GM19324 (cell line): ENCODE data around the gene CDKN2C.

Experiments
- ATAC-seq: cut with Tn5 transposase; IDR thresholded peaks from one replicate; pipeline ENCODE4 v1.9.1; 2021; ENCODE audit warnings: mild to moderate bottlenecking, moderate library complexity; ENCODE audit not compliant: unreplicated experiment, low FRiP score

Gene CDKN2C

DNA sequence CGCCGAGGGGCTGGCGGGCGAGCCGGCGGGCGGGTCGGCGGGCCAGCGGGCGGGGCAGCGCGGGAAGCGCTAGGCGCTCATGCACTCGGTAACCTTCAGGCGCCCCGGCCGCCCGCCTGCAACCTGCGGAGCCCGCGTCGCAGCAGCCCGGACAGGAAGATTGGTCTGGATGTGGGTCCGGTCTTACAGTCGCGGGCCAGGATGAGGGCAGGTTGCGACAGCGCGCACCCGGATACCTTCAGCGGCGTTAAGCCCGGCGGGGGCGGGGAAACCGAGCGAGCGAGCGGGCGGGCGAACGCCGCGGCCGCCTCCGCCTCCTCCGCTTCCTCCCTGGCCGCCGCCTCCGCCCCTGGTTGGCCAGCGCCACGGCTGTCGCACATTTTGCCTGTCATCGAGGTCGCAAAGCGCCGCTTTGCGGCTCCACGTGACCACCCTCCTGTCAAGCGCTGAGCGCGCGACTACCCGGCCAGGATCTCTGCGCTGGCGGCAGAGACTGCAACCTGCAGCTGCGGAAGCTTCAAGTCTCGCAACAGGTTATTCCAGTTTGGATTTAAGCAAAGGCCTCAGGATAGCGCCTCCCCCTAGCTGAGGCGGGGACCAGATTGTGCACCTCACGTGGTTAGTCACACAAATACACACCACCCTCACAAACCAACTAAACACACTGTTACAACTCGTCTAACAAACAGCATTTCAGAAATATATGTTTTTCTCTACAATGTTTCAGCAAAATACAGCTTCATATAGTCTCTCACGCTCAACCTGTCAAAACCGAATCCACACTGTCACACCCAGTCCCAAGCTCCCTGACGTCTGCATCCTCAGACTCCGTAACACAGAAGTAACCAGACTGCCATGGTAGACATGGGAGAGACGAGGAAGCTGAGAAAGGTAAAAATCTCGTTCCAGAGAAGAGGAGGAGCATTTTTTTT is 9.9 kb upstream of the CDKN2C start, which contains the start of gene FAF1:
TSS of gene FAF1 (minus strand) at position 355 of the 932 bp plus-strand sequence. CDS start 456 bp downstream, outside the sequence.
- ATAC-seq: peak; percentile 96

DNA sequence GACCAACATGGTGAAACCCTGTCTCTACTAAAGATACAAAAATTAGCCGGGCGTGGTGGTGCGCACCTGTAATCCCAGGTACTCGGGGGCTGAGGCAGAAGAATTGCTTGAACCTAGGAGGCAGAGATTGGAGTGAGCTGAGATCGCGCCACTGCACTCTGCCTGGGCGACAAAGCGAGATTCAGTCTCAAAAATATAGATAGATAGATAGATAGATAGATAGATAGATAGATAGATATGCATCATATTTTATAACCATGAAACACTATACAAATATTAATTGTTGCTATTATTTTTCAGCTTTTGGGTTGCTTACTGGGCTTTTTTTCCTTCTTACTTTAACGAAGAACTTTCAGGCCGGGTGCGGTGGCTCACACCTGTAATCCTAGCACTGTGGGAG is 5.2 kb upstream of the CDKN2C start:
- ATAC-seq: no peak

DNA sequence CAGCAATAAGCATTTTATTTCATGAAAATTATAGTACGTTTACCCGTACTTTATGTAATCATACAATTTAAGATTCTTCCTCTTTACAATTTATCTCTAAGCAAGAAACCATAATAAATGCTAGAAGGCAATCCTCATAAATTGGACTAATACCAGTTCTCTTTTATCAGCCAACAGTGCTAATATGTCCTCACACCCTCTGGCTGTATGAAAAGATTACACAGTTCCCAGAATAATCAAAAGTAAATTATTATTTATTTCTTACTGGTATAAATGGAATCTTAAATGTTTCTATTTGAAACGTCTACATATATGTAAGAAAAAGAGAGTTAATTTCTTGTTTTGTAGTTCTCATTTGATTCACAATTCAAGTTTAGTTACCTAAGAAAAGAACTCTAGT is 3.1 kb upstream of the CDKN2C start:
- ATAC-seq: no peak

DNA sequence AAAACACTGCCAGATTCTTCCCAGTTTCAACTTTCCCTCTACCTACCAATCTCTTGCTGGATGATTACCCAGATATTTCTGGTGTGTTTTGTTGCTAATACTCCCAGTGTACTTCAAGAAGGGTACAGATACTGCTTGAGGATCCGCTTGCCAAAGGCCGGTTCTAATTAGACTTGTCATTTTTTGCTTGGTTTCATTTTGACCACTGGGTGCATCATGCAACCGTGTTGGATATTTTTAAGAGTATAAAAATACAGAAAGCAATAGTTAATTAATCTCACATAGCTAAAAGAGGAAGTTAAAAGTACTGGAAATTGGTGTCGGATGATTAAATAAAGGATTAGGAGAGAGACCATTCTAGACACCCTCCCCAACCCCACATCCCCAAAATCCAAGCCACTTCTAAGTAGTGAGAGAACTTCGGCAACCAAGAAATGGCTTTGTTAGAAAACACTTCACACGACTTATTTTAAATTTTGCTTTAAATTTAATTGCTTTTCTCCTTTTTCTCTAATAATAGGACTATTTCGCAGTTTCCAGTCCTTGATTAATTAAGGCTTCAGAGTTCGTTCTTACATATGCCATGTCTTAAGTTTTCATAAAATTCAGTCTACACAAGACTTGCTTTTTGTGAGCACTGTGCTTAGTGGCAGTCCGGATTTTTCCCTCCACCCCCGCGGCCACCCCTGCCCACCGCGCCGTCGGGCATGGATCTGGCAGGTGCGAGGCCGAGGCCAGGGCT is 2.5 kb upstream of the CDKN2C start:
- no peak for ATAC-seq

DNA sequence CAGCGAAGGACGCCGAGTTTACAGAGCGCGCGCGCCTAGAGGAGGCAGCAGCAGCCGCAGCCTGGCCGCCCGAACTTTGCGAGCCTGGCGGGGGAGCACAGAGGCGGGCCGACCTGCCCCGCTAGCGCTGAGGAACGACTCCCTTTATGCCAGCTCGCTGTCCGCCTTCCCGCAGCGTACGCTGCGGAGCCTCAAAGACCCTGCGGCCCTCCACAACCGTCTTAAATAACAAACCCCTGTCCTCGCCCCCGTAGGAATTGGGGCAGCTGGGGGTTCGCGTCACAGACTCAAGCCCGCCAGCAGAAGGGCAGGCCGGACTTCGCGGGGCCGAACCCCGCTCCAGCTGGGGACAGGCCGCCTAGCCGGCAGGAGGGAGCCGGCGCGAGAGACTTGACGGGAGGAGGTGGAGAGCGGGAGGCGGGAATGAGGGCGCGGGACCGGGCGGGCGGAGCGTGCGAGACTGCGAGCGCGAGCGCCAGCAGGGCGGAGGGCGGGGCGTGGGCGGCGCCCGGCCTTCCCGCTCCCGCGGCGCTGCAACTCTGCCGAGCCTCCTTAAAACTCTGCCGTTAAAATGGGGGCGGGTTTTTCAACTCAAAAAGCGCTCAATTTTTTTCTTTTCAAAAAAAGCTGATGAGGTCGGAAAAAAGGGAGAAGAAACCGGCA is 1.8 kb upstream of the CDKN2C start:
- ATAC-seq: peak; percentile 74

DNA sequence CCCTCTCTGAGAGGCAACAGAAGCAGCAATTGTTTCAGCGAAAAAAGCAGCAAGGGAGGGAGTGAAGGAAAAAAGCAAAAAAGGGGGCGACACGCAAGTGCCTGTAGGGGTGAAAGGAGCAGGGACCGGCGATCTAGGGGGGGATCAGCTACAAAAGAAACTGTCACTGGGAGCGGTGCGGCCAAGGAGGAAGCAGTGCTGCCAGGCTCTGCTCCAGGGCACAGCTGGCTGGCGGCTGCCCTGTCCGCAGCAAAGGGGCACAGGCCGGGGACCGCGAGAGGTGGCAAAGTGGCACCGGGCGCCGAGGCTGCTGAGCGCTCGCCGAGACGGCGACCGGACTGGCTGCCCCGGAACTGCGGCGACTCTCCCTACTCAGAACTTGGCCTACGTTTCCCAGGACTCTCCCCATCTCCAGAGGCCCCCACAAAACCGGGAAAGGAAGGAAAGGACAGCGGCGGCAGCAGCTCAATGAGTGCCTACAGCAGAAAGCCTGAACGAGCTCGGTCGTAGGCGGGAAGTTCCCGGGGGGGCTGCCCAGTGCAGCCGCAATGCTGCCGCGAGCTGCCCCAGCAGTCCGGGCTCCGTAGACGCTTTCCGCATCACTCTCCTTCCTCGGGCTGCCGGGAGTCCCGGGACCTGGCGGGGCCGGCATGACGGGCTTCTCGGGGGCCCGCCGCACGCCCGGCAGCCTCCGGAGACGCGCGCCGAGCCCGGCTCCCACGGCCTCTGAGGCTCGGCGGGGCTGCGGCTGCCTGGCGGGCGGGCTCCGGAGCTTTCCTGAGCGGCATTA is 1.0 kb upstream of the CDKN2C start:
- ATAC-seq: peak; percentile 23

DNA sequence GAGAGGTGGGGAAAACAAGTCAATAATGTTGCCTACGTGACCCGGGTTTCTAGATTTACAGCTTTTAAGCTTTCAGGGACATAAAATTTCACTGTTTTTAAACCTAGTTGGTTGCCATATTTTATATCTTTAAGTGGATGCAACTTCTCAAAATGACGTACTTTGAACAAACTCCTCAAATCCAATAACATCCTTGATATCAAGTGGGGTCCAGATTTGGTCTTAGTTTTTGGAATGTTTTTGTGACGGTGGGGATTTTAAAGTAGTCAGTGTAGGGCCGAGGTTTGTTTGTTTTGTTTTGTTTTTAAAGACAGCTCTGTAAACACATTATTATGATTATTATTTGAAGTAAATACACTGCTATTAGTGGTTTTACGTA is 453 bp downstream of the CDKN2C start:
- no peak for ATAC-seq

DNA sequence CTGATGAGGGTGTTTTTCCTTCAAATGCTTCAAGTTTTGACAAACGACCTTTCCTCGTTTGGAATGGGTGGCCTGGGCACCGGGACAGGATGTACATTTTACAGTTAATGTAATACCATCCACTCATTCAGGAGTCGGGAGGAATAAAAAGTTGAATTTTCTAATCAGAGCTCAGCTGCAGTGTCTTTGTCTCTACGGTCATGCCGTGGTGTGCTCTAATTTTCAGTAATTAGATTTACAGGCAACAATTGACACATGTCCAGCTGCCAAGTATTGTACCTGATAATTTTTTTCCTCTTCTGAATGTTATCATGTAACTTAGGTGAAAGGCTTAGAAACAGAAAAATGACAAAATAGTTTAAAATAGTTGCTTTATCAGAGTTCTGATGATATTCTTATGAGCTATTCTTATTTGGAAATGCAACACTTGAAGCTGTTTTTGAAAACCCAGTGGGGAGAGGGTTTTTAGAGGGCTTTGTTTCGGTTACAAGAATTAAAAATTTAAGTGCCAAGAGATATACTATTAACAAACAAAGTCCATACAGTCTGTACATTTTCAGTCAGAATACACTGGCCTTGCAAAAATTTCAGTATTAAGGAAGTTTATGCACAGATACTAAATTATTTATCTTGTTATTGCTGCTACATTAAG is 1.0 kb downstream of the CDKN2C start:
- ATAC-seq: no peak

DNA sequence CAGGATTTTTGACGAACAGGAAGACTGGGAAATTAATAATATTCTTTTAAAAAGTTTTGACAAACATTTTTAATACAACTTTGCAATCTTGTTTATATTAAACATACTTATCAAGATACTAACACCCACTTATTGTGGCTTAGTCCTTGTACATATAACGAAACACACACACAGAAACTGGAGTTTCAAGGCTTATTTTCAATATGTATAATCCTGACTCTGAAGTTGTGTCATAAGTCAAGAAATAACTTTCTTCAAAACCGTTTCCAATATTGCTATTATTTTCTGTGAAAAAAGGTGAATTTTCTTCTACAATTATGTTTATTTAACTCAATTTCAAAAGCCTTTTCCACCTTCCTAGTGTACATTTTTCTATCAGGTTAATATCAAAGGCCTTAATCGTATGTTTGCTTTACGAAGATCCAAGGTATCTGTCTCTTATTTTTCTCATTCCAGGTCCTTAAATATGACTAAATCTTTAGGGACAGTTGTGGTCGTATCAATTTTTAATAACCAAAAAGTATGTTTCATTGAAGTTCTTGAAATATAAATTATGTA is 1.8 kb downstream of the CDKN2C start:
- ATAC-seq: no peak

DNA sequence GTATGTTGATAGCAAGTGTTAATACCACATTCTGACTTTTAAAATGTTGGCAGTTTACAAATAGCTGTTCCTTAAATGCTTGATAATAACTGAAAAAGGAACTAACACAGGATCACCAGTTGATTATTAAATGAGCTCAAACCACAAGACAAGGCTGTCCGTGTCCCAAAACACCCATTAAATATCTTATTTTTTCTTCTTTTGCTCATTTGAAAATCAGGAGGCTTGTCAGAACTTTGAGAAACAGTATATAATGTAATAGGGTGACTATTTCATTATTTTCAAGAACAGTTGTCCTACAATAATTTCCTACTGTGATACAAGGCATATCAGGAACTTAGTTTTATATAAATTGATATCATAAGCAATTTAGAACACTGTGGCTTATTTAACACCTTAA is 2.7 kb downstream of the CDKN2C start:
- no peak for ATAC-seq

DNA sequence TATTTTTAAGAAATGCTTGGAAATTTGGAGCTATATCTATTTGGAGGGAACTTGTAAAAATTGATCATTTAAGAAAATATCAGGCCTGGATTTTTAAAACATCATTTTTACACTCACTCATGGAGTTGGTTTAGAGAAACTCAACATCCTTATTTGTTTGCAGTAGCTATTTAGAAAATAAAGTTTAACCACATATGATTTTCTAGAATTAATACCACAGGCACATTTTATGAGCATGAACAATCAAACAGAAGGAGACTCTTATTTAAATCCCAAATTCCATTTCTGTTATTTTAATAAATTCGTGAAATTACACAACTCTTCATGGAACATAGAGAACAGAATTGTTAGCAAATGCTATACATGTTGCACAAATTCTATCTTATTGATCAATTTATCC is 3.2 kb downstream of the CDKN2C start:
- no peak for ATAC-seq

DNA sequence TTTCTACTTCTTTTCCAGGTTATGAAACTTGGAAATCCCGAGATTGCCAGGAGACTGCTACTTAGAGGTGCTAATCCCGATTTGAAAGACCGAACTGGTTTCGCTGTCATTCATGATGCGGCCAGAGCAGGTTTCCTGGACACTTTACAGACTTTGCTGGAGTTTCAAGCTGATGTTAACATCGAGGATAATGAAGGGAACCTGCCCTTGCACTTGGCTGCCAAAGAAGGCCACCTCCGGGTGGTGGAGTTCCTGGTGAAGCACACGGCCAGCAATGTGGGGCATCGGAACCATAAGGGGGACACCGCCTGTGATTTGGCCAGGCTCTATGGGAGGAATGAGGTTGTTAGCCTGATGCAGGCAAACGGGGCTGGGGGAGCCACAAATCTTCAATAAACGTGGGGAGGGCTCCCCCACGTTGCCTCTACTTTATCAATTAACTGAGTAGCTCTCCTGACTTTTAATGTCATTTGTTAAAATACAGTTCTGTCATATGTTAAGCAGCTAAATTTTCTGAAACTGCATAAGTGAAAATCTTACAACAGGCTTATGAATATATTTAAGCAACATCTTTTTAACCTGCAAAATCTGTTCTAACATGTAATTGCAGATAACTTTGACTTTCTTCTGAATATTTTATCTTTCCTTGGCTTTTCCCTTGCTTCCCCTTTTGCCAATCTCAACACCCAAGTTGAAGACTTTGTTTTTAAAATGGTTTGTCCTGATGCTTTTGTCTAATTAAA is 4.0 kb downstream of the CDKN2C start:
- ATAC-seq: no peak

DNA sequence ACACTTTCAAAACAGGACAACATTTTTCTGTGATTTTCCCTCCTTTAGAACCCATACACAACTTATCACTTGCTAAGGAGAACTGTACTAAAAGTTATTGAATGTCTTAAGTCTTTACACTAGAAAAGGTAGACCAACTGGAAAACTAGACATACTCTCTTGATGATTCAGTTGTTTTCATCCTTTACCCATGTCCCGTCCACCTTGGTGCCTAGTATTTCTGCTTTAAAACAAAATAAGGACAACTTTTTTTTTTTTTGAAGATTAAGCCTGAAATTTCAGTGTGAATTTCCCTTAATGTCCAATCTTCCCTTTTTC is 4.5 kb downstream of the CDKN2C start:
- no peak for ATAC-seq

DNA sequence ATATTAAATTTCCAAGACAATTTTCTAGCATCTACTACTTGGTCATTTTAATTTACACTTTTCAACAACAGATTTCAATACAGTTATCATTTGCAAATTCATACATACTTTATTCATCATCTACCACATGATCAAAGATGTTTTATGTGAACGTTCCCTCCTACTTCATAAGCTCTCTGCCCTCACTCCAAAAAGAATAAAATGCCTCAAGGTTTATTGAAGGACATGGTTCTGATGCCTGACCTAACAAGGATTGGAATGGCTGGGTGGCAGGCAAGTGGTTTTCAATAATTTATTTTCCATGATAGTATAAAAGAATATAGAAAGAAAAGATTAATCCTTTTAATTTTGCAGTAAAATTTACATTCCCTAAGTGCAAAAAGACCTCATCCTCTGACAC is 5.4 kb downstream of the CDKN2C start:
- ATAC-seq: no peak

DNA sequence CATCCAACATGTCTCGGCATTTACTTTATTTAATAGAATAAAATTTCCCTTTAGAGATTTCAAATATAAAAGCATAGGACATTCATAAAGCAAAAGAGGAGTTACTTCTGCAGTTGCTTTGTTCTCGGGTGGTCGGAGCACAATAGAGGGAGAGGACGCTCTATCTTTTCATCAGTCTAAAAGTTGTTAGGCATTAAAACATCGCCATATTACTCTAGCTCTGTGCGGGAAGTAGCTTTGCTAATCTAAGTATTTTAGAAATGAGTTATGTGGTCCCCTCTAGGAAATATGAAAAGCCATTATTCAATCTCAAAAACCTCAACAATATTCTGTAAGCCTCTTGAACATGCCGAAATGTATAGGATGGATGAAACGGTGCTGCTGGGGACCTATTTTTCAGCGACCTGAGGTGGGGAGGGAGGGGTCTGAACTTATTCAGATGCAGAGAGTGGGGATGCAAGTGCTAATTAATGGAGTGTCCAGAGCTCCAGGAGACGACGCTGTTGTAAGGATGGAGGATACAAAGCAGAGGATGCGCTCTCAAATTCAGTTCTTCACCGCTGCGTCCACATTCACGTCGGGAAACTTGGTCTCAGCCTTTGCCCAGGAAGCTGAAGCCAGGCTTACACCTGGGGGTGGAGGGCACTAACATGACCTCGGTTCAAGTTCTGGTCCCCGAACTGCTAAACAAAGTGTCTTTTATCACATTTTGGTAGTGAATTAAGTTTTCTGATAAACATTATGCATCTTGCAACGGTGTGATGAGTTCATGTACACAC is 6.3 kb downstream of the CDKN2C start:
- no peak for ATAC-seq

DNA sequence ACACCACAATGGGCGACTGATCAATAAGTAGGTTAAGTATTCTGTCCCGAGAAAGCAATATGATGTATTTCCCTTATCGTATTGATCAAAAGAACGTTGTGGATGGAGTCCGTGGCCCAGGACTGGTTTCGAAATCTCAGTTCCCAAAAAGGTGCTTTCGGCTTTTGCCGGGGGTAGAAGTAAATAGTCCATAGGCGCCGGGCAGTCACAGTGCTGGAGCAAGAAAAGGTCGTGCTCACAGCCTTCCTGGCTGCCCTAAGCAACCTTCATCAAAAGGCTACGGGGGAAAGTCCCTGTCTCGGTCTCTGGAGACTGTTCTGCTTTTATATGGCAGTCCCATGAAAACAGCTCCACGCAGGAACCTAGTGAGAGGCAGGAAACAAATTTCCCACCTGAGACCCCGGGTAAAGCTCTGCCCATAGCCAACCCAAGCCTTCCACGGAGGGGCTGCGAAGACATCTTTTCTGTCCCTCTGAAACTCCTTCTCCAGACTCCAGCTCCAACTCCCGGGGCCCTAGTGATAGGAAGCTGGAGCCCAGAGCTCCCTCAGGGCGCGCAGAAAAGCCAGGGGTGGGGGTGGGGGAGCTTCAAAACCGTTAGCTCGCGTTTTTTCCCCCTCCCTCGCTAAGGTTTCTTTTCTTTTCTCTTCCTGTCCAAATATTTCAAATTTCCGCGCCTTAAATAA is 7.0 kb downstream of the CDKN2C start:
- peak; percentile 55 for ATAC-seq

DNA sequence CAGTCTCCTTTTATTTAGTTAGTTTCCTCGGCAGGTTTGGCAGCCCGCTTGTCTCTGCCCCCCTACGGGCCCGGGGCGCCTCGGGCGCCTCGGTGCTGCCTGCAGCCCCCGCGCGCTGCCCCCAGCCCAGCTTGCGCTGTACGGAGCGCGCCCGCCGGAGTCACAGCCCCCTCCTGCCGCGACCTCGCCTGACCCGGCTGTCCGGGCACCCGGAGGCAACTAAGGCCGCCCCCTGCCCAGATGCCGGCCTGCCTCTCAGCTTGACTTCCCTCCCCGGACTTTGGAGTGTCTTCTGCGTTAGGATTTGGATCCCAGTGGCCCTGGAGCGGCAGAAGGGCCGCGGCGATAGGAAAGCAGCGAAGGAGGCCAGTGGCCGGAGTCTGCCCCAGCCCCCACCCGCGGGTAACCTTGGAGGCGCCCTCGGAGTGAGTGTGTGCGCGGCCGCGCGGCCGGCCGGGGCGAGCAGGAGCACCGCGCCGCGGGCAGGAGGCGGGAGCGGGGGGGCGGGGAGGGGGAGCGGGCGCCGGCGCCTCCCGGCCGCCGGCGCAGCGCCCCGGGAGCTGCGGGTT is 7.6 kb downstream of the CDKN2C start:
- peak; percentile 65 for ATAC-seq
